Endothelial cell of umbilical vein (primary cell): ENCODE measurements around the gene SHISA2. TPM values are rescaled to one million over a fixed set of nuclear protein-coding genes. Genes with fewer than 3 reads are reported as not detected.

ENCODE experiments used
- BruUV-seq: library from RNA; stranded (reverse); fragments of 400-500 nt; replicated peaks from 2 replicates; lab custom pipeline; 2021; lab: Mats Ljungman, UMichigan
- CTCF ChIA-PET: fragments of 300-600, 350-600 bp; sonication (Branson Sonifier 250); formaldehyde crosslinking; loops from one replicate; lab custom pipeline; 2021; ENCODE audit warnings: antibody characterized with exemption, inconsistent platforms; lab: Charles Lee
- POLR2A ChIA-PET: fragments of 300-600, 350-600 bp; sonication (Branson Sonifier 250); formaldehyde crosslinking; loops from one replicate; lab custom pipeline; 2021; ENCODE audit warnings: antibody characterized with exemption, inconsistent platforms; lab: Charles Lee
- DNase-seq: peaks from one replicate; pipeline ENCODE4 v3.0.0-alpha.2; 2011; ENCODE audit warnings: low read depth, low spot score
- FAIRE-seq: peaks from 2 replicates; lab custom pipeline; 2011; peaks lifted over from hg19 to GRCh38; lab: Jason Lieb, UNC
- H2AFZ ChIP-seq: 2 replicates; pipeline ENCODE4 v1.6.0; 2012; ENCODE audit warnings: low read depth, low read length, control low read depth, inconsistent platforms
- H3K27ac ChIP-seq: 2 replicates; pipeline ENCODE4 v1.5.1; 2011; ENCODE audit warnings: low read depth, mild to moderate bottlenecking, control low read depth, low read length, moderate library complexity; ENCODE audit not compliant: insufficient read depth
- H3K27me3 ChIP-seq, 2 experiments: 2 replicates each; pipeline versions ENCODE4 v1.6.0 to v1.6.1; 2011; ENCODE audit warnings: low read length in 2 of 2, mixed read lengths in 1 of 2; ENCODE audit not compliant: control insufficient read depth in 2 of 2, insufficient read depth in 2 of 2
- H3K36me3 ChIP-seq, 2 experiments: 2 replicates in 1 of 2; 3 replicates in 1 of 2; pipeline ENCODE4 v1.5.1; 2011; ENCODE audit warnings: low read length in 2 of 2, mild to moderate bottlenecking in 1 of 2, moderate library complexity in 1 of 2; ENCODE audit not compliant: control insufficient read depth in 2 of 2, insufficient read depth in 2 of 2; ENCODE audit errors: extremely low read depth in 1 of 2
- H3K4me1 ChIP-seq: 3 replicates; pipeline ENCODE4 v1.5.1; 2011; ENCODE audit warnings: mild to moderate bottlenecking, low read length; ENCODE audit not compliant: control insufficient read depth, insufficient read depth; ENCODE audit errors: extremely low read depth
- H3K4me2 ChIP-seq: 2 replicates; pipeline ENCODE4 v1.6.1; 2011; ENCODE audit warnings: low read length, control low read depth, mixed read lengths; ENCODE audit not compliant: insufficient read depth
- H3K4me3 ChIP-seq, 3 experiments: fragments of 200-600 bp in 1 of 3; sonication (generic), shearing (Covaris generic) in 1 of 3; replicated peaks in 1 of 3; 2 replicates each; pipeline ENCODE4 v1.5.1; 2011 to 2016; ENCODE audit warnings: control low read depth in 3 of 3, low read length in 3 of 3, mild to moderate bottlenecking in 2 of 3, inconsistent platforms in 1 of 3, low read depth in 1 of 3, moderate library complexity in 1 of 3; ENCODE audit not compliant: insufficient read depth in 1 of 3
- H3K79me2 ChIP-seq: 2 replicates; pipeline ENCODE4 v1.6.0; 2012; ENCODE audit warnings: low read length, inconsistent platforms; ENCODE audit not compliant: control insufficient read depth, insufficient read depth
- H3K9ac ChIP-seq: replicated peaks from 2 replicates; pipeline ENCODE3; 2011; ENCODE audit warnings: low read length, control low read depth; ENCODE audit not compliant: insufficient read depth; ENCODE audit errors: extremely low read depth
- H3K9me1 ChIP-seq: replicated peaks from 3 replicates; pipeline ENCODE4 v1.6.0; 2011; ENCODE audit warnings: mild to moderate bottlenecking, low read length; ENCODE audit not compliant: control insufficient read depth, insufficient read depth; ENCODE audit errors: extremely low read depth
- H3K9me3 ChIP-seq: replicated peaks from 2 replicates; pipeline ENCODE4 v1.5.1; 2012; ENCODE audit warnings: low read length, inconsistent platforms; ENCODE audit not compliant: control insufficient read depth, insufficient read depth
- H4K20me1 ChIP-seq: replicated peaks from 2 replicates; pipeline ENCODE3; 2011; ENCODE audit warnings: mild to moderate bottlenecking, low read length; ENCODE audit not compliant: control insufficient read depth, insufficient read depth; ENCODE audit errors: extremely low read depth
- CTCF ChIP-seq, 2 donors: IDR thresholded peaks; 1 replicate in 1 of 2; 2 replicates in 1 of 2; pipeline ENCODE4 v1.5.1; 2011; ENCODE audit warnings: low read length in 2 of 2, mild to moderate bottlenecking in 2 of 2, moderate library complexity in 2 of 2, control low read depth in 1 of 2, inconsistent platforms in 1 of 2, low read depth in 1 of 2; ENCODE audit not compliant: insufficient read depth in 1 of 2; ENCODE audit errors: extremely low read depth in 1 of 2
- EZH2 ChIP-seq: IDR thresholded peaks from 2 replicates; pipeline ENCODE4 v1.6.1; 2012; ENCODE audit warnings: borderline replicate concordance, low read depth, mild to moderate bottlenecking, moderate library complexity, low read length, inconsistent platforms; ENCODE audit not compliant: severe bottlenecking
- FOS ChIP-seq: IDR thresholded peaks from 2 replicates; pipeline ENCODE4 v1.6.1; 2011; ENCODE audit warnings: mild to moderate bottlenecking, low read length, moderate library complexity, borderline replicate concordance; ENCODE audit not compliant: insufficient read depth
- GATA2 ChIP-seq: IDR thresholded peaks from 2 replicates; pipeline ENCODE4 v1.7.0; 2011; ENCODE audit warnings: low read depth, mild to moderate bottlenecking, moderate library complexity, mixed read lengths, low read length; ENCODE audit not compliant: insufficient read length, insufficient read depth
- JUN ChIP-seq: IDR thresholded peaks from 2 replicates; pipeline ENCODE4 v1.6.1; 2011; ENCODE audit warnings: borderline replicate concordance, low read depth; ENCODE audit not compliant: insufficient read length, insufficient read depth
- MAX ChIP-seq: IDR thresholded peaks from 2 replicates; pipeline ENCODE4 v1.6.1; 2011; ENCODE audit not compliant: insufficient read depth, insufficient read length
- MYC ChIP-seq: IDR thresholded peaks from one replicate; pipeline ENCODE4 v1.6.1; 2011; ENCODE audit warnings: mild to moderate bottlenecking, low read depth, low read length
- POLR2A ChIP-seq: IDR thresholded peaks from 2 replicates; pipeline ENCODE4 v1.6.1; 2012; ENCODE audit warnings: low read depth, mild to moderate bottlenecking, control low read depth, low read length
- POLR2AphosphoS5 ChIP-seq: IDR thresholded peaks from 2 replicates; pipeline ENCODE4 v1.6.1; 2012; ENCODE audit warnings: low read depth, mild to moderate bottlenecking, control low read depth, low read length, moderate library complexity; ENCODE audit not compliant: insufficient read depth
- dilution Hi-C: fragments of 300-500 bp; cut with MboI; formaldehyde crosslinking; loops from one replicate; pipeline ENCODE4 v1.15.0; 2019; ENCODE audit warnings: low sequenced_read_pairs; ENCODE audit not compliant: extremely low pct_ligation_motif_present
- intact Hi-C: fragments of 100-400 bp; cut with micrococcal nuclease; formaldehyde crosslinking; loops from one replicate; pipeline ENCODE4 v1.10.0; 2022
- polyA plus RNA-seq, 4 experiments: library from polyadenylated mRNA; depleted of rRNA in 3 of 4; stranded (reverse) in 3 of 4; unstranded in 1 of 4; fragments of >200 nt; gene quantifications; 2 replicates each; pipeline versions ENCODE4 v1.2.1 to v1.2.3, GENCODE V29; 2011 to 2012; ENCODE audit warnings: missing spikeins in 1 of 4
- total RNA-seq: library from RNA; stranded (reverse); gene quantifications from 2 replicates; pipeline ENCODE4 v1.2.3, GENCODE V29; 2021

Gene SHISA2
- total and polyA plus RNA-seq, 2 donors (not counting 3 experiments of a cell fraction or from before 2014, with no cell fraction given) = 1.5 to 2.5 TPM

GRCh38 chr13:26045142-26045541, 6.7 kb downstream of the SHISA2 start:
- Histone ChIP-seq H3K79me2 (peaks cover 29% of the 10 kb centered on the region), H3K4me2 (no peak overlapping the region), H3K9me1 (no peaks in the 10 kb centered on the region), H3K36me3 (no peaks in the 10 kb centered on the region), H3K27ac (no peak overlapping the region), H3K4me1 (peaks cover 13% of the 10 kb centered on the region), H2AFZ (no peak overlapping the region), H3K27me3 (no peaks in the 10 kb centered on the region), H3K4me3 (no peak overlapping the region), H3K9me3 (no peaks in the 10 kb centered on the region), H3K9ac (no peak overlapping the region), H4K20me1 (peaks cover 3% of the 10 kb centered on the region)
- FAIRE-seq = no peak
- intact Hi-C loops = no loop called here
- dilution Hi-C loops = no loop called here
- DNase-seq = no peak
- no peak for TF ChIP-seq CTCF (IDR thresholded peaks at IDR 0.05; ENCODE audit: extremely low read depth in 1 of 2, insufficient read depth in 1 of 2, low read depth in 1 of 2, low read length in 2 of 2)
- TF ChIP-seq POLR2AphosphoS5 = no peak
- no peak for TF ChIP-seq MAX
- no peak for TF ChIP-seq JUN
- no peak for TF ChIP-seq EZH2
- TF ChIP-seq FOS = no peak
- TF ChIP-seq POLR2A = no peak
- TF ChIP-seq GATA2 = no peak
- no peak for TF ChIP-seq MYC
- ChIA-PET CTCF (interaction anchor here (1.5 kb wide), 1 partner anchor 25 kb away, joined by 3 read pairs; no protein-coding TSS in a partner anchor), POLR2A (no interaction called here)
- no TSS peak for BruUV-seq
